Keratinocyte (primary cell): ENCODE measurements around the gene STRAP.

Experiments used
- EZH2 ChIP-seq: IDR thresholded peaks from one replicate; pipeline ENCODE4 v1.6.1; 2012; ENCODE audit warnings: inconsistent platforms, mild to moderate bottlenecking, low read length, moderate library complexity
- TF ChIP-seq, protein P1 (sequence below), 3 experiments: IDR thresholded peaks in 1 of 3; conservative IDR thresholded peaks in 1 of 3; optimal IDR thresholded peaks in 1 of 3; 2 replicates in 2 of 3; 3 replicates in 1 of 3; pipeline versions ENCODE3 to v1.5.1; 2011; ENCODE audit warnings: low read length in 3 of 3, mild to moderate bottlenecking in 3 of 3, moderate library complexity in 2 of 3, control low read depth in 1 of 3, inconsistent platforms in 1 of 3; ENCODE audit not compliant: insufficient read depth in 2 of 3; ENCODE audit errors: extremely low read depth in 1 of 3

DNA sequence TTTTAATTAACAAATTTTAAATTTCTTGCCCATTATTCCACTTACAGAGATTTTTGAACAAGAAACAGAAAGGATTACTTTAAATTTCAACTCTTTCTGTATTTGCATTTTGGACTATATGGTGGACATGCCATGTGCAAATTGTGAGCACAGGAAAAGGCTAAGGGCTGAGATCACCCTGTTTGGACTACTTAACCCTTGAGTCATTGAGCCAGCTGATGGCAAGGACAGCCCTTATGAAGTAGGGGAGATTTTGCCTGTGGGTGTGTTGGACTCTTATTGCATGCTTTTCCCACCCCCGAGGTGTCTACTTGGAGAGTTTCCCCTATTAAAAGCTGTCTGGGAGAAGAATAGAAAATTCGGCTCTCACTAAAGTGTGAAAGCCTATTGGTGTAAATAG is 46.2 kb downstream of the STRAP start:
- TF ChIP-seq, protein P1, sequence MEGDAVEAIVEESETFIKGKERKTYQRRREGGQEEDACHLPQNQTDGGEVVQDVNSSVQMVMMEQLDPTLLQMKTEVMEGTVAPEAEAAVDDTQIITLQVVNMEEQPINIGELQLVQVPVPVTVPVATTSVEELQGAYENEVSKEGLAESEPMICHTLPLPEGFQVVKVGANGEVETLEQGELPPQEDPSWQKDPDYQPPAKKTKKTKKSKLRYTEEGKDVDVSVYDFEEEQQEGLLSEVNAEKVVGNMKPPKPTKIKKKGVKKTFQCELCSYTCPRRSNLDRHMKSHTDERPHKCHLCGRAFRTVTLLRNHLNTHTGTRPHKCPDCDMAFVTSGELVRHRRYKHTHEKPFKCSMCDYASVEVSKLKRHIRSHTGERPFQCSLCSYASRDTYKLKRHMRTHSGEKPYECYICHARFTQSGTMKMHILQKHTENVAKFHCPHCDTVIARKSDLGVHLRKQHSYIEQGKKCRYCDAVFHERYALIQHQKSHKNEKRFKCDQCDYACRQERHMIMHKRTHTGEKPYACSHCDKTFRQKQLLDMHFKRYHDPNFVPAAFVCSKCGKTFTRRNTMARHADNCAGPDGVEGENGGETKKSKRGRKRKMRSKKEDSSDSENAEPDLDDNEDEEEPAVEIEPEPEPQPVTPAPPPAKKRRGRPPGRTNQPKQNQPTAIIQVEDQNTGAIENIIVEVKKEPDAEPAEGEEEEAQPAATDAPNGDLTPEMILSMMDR (optimal IDR thresholded peaks at IDR 0.05 in 1 of 3, IDR thresholded peaks at IDR 0.05 in 1 of 3, conservative IDR thresholded peaks at IDR 0.05 in 1 of 3; ENCODE audit: extremely low read depth in 1 of 3, insufficient read depth in 2 of 3, low read length in 3 of 3) = no peak
- TF ChIP-seq EZH2 = no peak
